Superior temporal gyrus (tissue), 1 donor: ENCODE results near the gene NEURL1.
"Not testable (repeated sequence)": the region's sequence is repeated elsewhere in the genome, so short reads cannot be mapped to it uniquely, and the experiment has no call there.

Experiments
- DNase-seq: peaks from one replicate; pipeline ENCODE4 v3.0.0-alpha.2; 2016; ENCODE audit errors: extremely low spot score

The NEURL1 gene

DNA sequence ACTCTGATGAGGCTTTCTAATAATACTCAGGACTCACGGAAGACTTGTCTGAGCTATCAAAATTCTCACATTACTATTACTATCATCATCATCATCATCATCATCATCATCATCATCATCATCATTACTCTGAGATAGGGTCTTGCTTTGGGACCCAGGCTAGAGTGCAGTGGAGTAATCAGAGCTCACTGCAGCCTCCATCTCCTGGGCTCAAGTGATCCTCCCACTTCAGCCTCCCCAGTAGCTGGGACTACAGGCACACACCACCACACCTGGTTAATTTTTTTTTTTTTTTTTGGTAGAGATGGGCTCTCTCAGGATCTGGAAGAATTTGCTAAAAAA, 112.6 kb downstream of the NEURL1 start:
- DNase-seq, result not testable (repeated sequence)

DNA sequence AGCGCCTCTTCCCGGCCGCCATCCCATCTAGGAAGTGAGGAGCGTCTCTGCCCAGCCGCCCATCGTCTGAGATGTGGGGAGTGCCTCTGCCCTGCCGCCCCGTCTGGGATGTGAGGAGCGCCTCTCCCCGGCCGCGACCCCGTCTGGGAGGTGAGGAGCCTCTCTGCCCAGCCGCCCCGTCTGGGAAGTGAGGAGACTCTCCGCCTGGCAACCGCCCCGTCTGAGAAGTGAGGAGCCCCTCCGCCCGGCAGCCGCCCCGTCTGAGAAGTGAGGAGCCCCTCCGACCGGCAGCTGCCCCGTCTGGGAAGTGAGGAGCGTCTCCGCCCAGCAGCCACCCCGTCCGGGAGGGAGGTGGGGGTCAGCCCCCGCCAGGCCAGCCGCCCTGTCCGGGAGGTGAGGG, 113.5 kb downstream of the NEURL1 start:
- DNase-seq, result not testable (repeated sequence)

GRCh38 chr10:103608056-103608455, 114.6 kb downstream of the NEURL1 start:
- not testable (repeated sequence) for DNase-seq

GRCh38 chr10:103609231-103610082, 116.0 kb downstream of the NEURL1 start:
- DNase-seq, result no peak

- no peak for DNase-seq
Measured at GRCh38 chr10:103610083-103610472, 116.6 kb downstream of the NEURL1 start.

DNA sequence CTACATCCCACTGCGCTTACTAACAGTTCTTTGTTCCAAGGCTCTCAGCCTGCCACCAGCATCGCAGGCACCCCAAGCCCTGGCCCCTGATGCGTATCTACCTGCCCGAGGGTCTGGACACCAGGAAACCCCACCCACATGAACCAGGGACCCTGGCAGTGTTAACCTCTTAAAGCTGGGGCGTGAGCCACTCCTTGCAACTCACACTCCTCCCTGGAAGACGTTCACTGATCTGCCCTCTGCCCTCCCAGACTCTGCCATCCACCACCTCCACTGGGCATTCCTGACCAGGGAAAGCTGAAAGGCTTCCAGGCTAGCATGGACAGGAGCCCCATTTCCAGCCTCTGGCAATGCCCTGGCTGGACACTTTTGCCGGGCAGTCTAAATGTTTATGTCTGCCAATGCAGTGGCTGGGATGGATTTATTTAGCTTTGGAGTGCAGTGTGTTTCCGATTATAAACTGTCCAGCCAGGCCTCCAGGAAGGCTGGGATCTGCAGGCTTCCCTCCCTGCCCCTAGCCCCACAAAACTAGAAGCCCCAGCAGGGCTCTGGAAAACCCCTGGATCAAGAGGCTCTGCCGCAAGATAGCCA, 117.5 kb downstream of the NEURL1 start:
- no peak for DNase-seq

GRCh38 chr10:103612462-103613365, 119.2 kb downstream of the NEURL1 start:
- DNase-seq, result peak; percentile 81

DNA sequence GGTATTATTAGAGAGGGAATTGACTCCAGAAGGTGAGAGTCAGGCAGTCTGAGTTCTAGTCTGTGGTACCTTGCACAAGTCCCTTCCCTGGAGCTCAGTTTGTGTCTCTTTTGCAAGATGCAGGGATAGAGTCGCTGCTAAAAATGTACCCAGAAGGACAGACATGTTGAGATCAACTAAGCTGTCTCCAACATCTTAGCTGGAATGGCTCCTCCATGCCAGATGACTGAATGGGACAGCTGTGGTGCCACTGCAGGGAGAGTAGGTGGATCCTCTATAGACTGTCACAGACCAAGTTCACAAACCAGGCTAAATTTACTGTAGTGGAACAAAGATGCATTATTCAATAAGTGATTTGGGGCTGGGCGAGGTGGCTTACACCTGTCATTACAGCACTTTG, 120.1 kb downstream of the NEURL1 start:
- no peak for DNase-seq

GRCh38 chr10:103614306-103615158, 121.0 kb downstream of the NEURL1 start:
- no peak for DNase-seq

DNA sequence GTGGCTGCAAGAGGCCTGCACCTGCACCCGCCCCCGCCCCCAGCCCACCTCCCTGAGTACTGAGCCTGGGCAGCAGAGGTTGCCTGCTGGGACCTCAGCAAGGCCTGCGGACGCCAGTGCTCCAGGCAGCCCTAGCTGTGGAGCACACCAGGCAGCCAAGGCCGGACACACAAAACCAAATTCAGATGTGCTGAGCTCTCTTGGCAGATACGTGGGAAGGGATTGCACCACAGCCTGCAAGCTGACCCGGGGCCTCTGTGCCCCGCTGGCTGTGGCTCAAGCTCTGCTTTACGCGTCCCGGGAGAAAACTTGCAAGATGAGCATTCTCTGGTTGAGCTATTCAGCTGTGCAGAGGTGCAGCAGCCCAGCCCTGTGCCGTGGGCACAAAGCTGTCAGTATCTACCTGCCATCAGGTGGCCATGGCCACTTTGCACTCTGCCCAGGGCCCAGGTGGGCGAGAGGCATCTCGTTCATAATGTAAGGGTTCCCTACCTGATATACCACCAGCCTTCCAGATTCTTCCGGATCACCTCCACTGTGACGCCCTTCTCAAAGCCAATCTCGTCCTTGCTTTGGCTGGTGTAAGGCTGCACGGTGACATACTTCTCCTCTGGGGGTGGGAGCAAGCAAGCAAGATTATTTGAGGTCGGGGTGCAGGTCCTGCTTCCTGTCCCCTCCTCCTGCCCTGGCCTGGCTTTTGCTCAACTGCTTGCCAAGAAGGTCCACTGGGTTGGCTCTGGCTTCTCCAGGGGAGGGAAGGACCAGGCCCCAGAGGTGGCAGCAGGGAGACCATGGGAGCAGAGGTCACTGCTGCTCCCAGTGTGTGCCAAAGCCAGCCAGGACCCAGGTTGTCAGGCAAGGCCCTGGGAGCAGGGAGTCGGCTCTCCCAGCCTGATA, 123.4 kb downstream of the NEURL1 start:
- no peak for DNase-seq

- no peak for DNase-seq
Measured at GRCh38 chr10:103617602-103618385, 124.3 kb downstream of the NEURL1 start.

- no peak for DNase-seq
Measured at GRCh38 chr10:103618575-103619423, 125.3 kb downstream of the NEURL1 start.

DNA sequence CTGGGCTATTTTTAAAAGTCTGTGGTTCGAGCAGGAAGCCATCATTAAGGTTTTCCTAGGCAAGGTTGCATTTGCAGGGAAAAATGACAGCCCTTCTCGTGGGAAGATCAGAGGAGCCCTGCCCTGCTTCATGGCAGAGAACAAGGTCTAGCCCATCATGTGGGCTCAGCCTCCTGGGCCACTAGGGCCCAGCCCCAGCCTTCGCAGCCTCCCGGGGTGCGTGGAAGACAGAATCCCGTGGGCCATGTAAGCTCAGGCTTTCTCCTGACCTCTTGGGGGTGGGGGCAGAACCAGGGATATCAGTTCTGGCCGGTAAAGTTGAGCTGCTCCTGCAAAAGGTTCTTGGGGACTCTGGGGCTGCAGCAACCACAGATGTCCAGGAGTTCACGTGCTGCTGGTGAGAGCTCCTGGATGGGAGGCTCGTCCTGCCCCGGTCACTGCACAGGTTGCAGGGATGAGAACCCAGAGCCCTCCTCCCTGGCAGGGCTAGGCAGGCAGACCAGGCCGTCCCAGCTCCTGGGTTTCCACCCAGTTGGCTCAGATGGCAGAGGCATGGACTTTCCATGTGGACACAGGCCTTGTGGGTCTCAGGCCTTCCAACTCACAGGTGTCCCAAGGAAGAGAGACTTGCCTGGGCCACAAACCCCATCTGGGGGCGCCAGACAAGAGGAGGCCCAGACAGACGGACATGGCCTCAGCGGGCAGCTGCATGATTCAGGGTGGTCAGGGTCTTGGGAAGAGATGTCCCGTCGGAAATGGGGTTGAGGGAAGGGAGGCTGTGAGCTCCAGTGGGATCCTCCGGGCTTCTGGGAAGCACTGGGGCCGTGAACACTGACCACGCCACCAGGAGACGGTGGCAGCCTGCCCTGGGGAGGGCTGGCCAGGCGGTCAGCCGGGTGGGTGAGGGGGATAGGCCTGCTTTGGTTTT, 126.2 kb downstream of the NEURL1 start:
- DNase-seq, result no peak

DNA sequence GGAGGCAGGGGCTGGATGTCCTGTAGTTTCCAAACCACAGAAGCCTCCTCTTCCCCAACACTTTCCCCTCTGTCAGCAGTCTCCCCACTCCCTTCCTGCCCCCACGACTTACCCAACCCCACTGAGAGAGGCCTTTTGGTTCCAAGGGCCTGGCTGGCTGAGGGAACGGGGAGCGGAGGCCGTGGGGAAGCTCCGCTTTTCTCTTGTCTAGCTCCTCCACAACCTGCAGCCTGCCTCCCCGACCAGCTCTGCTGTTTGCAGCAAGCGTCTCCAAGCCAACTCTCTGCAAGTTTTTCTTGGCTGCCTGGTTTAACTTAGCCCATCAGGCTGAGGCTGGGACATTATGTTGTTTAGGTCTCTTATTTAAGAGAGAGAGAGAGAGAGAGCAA, 126.8 kb downstream of the NEURL1 start:
- DNase-seq, result no peak

DNA sequence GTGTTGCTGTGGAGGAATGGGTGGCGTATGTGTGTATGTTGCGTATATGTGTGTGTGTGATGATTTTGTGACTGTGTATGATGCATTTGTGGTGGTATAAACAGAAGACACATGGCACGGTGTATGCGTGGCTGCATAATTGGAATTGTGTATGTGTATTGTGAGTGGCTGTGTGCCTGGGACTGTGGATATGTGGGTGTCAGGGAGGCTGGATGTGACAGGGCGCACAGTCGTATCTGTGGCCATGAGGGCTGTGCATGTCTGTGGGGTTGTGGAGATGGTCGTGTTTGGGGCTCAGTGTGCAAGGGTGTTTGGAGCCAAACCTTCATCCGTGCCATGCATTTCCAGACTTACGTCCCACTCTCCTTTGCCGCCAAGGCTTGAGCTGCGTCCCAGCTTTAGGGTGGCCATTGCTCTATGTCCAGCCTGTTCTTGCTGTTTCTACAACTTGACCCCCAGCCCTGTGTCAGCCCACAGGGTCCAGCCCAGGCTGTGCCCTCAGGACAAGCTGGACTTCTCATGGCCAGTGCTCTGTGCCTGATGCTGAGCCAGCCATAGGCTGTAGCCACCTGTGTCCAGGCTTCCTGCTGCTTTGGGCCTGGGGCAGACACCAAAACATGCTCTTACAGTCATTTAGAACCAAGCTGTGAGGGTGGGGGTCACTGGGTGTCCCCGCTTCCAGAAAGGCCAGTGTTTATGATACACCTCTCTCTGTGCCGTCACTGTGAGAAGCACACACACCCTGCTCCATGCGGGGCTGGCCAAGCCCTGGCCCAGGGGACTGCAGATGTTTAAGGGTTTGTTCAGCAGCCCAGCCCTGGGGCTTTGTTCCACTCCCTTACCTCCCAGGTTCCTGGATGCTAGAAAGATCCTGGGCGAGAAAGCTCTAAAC, 127.6 kb downstream of the NEURL1 start:
- no peak for DNase-seq

- no peak for DNase-seq
Measured at GRCh38 chr10:103621783-103622125, 128.2 kb downstream of the NEURL1 start.

- no peak for DNase-seq
Measured at GRCh38 chr10:103622286-103622685, 128.8 kb downstream of the NEURL1 start.
